Epithelial cell of esophagus (primary cell): ENCODE data around the gene PRPF18.

Experiments
- DNase-seq: peaks from one replicate; pipeline ENCODE4 v3.0.0; 2010; ENCODE audit warnings: low read depth
- H3K4me3 ChIP-seq: 2 replicates; pipeline ENCODE4 v1.5.1; 2011; ENCODE audit warnings: mild to moderate bottlenecking, low read length, control low read depth
- CTCF ChIP-seq: IDR thresholded peaks from 2 replicates; pipeline ENCODE4 v1.5.1; 2011; ENCODE audit warnings: low read depth, mild to moderate bottlenecking, low read length, control low read depth, inconsistent platforms; ENCODE audit not compliant: insufficient read depth; ENCODE audit errors: missing control alignments

PRPF18 gene

GRCh38 chr10:13661256-13661655 lies 74.5 kb downstream of the PRPF18 start:
- TF ChIP-seq CTCF = no peak
- no peak overlapping the region for H3K4me3 ChIP-seq
- DNase-seq = no peak

- no peak for TF ChIP-seq CTCF
- DNase-seq = no peak
- no peak overlapping the region for H3K4me3 ChIP-seq
Observed at GRCh38 chr10:13665516-13666262, 78.9 kb downstream of the PRPF18 start.

GRCh38 chr10:13668126-13668525 lies 81.4 kb downstream of the PRPF18 start:
- TF ChIP-seq CTCF = no peak
- no peak overlapping the region for H3K4me3 ChIP-seq
- no peak for DNase-seq

- DNase-seq = no peak
- TF ChIP-seq CTCF = no peak
- no peak overlapping the region for H3K4me3 ChIP-seq
Observed at GRCh38 chr10:13669182-13669855, 82.6 kb downstream of the PRPF18 start.

- DNase-seq = no peak
- H3K4me3 ChIP-seq = no peak overlapping the region
- TF ChIP-seq CTCF = no peak
Observed at GRCh38 chr10:13669901-13670300, 83.1 kb downstream of the PRPF18 start.

- TF ChIP-seq CTCF = no peak
- DNase-seq = peak; percentile 40
- H3K4me3 ChIP-seq = no peak overlapping the region
Observed at GRCh38 chr10:13670311-13670710, 83.5 kb downstream of the PRPF18 start.
